Activated CD4-positive, alpha-beta T cell treated with anti-CD3 and anti-CD28 coated beads, Interleukin-2, amount 50 U/mL, for 24 hours (primary cell): ENCODE measurements around the gene COG1.

Experiments
- DNase-seq, 2 donors: peaks; one replicate each; pipeline ENCODE4 v3.0.0-alpha.2; 2020; ENCODE audit warnings: low read depth in 1 of 2, low spot score in 1 of 2

Gene COG1

GRCh38 chr17:73197161-73197560 is 4.3 kb downstream of the COG1 start:
- DNase-seq = no peak

- DNase-seq = no peak
Observed at GRCh38 chr17:73198201-73198929, 5.5 kb downstream of the COG1 start.

GRCh38 chr17:73198930-73199260 is 6.0 kb downstream of the COG1 start:
- DNase-seq = no peak

GRCh38 chr17:73199751-73200317 is 7.0 kb downstream of the COG1 start:
- no peak for DNase-seq

GRCh38 chr17:73200476-73200875 is 7.6 kb downstream of the COG1 start:
- DNase-seq = no peak

GRCh38 chr17:73201215-73202069 is 8.6 kb downstream of the COG1 start:
- DNase-seq = no peak

GRCh38 chr17:73203135-73203787 is 10.4 kb downstream of the COG1 start:
- DNase-seq = no peak

- no peak for DNase-seq
Observed at GRCh38 chr17:73203788-73204479, 11.1 kb downstream of the COG1 start.

- DNase-seq = no peak
Observed at GRCh38 chr17:73205459-73205961, 12.7 kb downstream of the COG1 start.

GRCh38 chr17:73208139-73208827 is 15.4 kb downstream of the COG1 start:
- no peak for DNase-seq

- DNase-seq = no peak
Observed at GRCh38 chr17:73209436-73209835, 16.6 kb downstream of the COG1 start.

- DNase-seq = no peak
Observed at GRCh38 chr17:73210002-73210678, 17.3 kb downstream of the COG1 start.

- DNase-seq = no peak
Observed at GRCh38 chr17:73211745-73212144, 18.9 kb downstream of the COG1 start.

- DNase-seq = no peak
Observed at GRCh38 chr17:73214008-73214407, 21.2 kb downstream of the COG1 start.

- no peak for DNase-seq
Observed at GRCh38 chr17:73214851-73215250, 22.0 kb downstream of the COG1 start.

GRCh38 chr17:73215447-73215846 is 22.6 kb downstream of the COG1 start:
- DNase-seq = no peak

- no peak for DNase-seq
Observed at GRCh38 chr17:73223626-73224230, 30.9 kb downstream of the COG1 start.

GRCh38 chr17:73224237-73224636 is 31.4 kb downstream of the COG1 start:
- no peak for DNase-seq

GRCh38 chr17:73224663-73225305 is 31.9 kb downstream of the COG1 start:
- no peak for DNase-seq
